HG03432 (cell line): ENCODE results near the gene DYSF.

ENCODE experiments used
- ATAC-seq: cut with Tn5 transposase; IDR thresholded peaks from one replicate; pipeline ENCODE4 v1.9.1; 2021; ENCODE audit warnings: mild to moderate bottlenecking, moderate library complexity; ENCODE audit not compliant: unreplicated experiment

Gene DYSF

GRCh38 chr2:71667256-71668182, 214.2 kb downstream of the DYSF start:
- ATAC-seq = no peak

- no peak for ATAC-seq
Measured at GRCh38 chr2:71668326-71669057, 215.1 kb downstream of the DYSF start.

GRCh38 chr2:71669058-71669456, 215.7 kb downstream of the DYSF start:
- ATAC-seq = no peak

- ATAC-seq = no peak
Measured at GRCh38 chr2:71669628-71670429, 216.5 kb downstream of the DYSF start.

- ATAC-seq = no peak
Measured at GRCh38 chr2:71670430-71670795, 217.1 kb downstream of the DYSF start.

- no peak for ATAC-seq
Measured at GRCh38 chr2:71671203-71671854, 218.0 kb downstream of the DYSF start.

GRCh38 chr2:71671895-71672825, 218.8 kb downstream of the DYSF start:
- no peak for ATAC-seq

- ATAC-seq = no peak
Measured at GRCh38 chr2:71672826-71673795, 219.8 kb downstream of the DYSF start.

GRCh38 chr2:71674158-71674851, 220.9 kb downstream of the DYSF start:
- ATAC-seq = no peak

GRCh38 chr2:71675296-71675695, 221.9 kb downstream of the DYSF start:
- ATAC-seq = no peak

- no peak for ATAC-seq
Measured at GRCh38 chr2:71678874-71679273, 225.5 kb downstream of the DYSF start.

GRCh38 chr2:71679491-71679890, 226.1 kb downstream of the DYSF start:
- ATAC-seq = no peak

GRCh38 chr2:71680925-71681324, 227.6 kb downstream of the DYSF start:
- ATAC-seq = no peak

GRCh38 chr2:71681626-71682025, 228.3 kb downstream of the DYSF start:
- ATAC-seq = no peak

GRCh38 chr2:71682341-71682740, 229.0 kb downstream of the DYSF start:
- ATAC-seq = no peak

- no peak for ATAC-seq
Measured at GRCh38 chr2:71683070-71683469, 229.7 kb downstream of the DYSF start.

GRCh38 chr2:71683666-71684065, 230.3 kb downstream of the DYSF start:
- no peak for ATAC-seq
